Fibroblast of skin of abdomen (primary cell): ENCODE data around the gene MAPKAP1.

Experiments used
- DNase-seq: peaks from one replicate; pipeline ENCODE4 v3.0.0-alpha.2; 2013

The MAPKAP1 gene

DNA sequence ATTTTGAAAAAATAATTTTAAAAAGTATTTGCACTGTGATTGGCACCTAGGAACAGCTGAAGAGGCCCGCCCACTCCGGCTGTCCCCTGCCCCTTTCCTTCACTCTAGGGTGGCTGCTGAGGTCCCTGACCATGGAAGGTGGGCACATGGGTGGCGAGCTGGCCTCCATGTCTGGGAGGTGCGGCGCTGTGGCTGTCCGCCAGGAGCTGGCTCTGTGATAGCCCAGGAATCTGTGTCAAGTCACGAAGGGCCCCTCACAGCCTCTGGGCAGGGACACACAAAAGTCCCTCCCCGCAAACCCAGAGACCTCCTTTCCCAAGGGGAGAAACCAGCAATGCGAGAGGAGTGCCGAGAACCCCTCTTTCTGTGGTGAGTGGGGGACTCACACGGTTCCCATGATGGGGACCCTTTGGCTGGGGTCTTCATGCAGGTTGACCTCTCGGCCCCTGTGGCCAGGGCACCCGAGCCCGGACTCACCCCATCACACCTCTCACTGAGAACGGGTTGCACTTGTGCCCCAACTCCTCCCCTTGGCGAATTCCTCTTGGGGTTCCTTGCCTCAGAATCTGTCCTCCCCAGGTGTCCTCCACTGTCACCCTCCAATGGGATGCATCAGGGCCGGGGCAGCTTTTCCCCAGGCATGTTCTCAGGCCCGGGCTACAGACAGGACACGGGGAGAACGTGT lies 277.4 kb downstream of the MAPKAP1 start:
- DNase-seq = no peak

DNA sequence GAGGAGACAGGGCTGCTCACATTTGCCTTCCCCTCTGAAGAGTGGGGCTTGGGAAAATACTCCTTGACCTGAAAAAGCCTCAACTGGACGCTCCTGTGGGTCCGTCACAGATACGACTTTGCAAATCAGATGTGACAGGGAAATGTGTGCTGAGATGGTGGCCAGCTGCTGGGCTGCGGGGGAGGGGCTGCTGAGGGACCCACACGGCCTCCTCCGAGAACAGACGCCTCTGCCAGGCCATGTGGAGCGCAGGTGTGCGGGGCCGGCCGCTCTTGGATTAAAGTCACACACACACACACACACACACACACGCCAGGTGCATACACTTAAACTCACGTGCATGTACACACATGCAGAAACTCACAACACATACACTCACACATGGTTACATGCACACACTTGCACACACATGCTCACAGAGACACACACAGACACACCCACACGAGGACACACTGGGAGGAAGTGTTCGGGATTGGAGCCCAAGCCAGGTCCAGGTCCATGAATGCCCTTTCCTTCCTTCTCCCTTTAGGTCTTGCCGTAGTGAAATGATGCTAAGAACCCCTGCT lies 278.0 kb downstream of the MAPKAP1 start:
- DNase-seq = no peak

DNA sequence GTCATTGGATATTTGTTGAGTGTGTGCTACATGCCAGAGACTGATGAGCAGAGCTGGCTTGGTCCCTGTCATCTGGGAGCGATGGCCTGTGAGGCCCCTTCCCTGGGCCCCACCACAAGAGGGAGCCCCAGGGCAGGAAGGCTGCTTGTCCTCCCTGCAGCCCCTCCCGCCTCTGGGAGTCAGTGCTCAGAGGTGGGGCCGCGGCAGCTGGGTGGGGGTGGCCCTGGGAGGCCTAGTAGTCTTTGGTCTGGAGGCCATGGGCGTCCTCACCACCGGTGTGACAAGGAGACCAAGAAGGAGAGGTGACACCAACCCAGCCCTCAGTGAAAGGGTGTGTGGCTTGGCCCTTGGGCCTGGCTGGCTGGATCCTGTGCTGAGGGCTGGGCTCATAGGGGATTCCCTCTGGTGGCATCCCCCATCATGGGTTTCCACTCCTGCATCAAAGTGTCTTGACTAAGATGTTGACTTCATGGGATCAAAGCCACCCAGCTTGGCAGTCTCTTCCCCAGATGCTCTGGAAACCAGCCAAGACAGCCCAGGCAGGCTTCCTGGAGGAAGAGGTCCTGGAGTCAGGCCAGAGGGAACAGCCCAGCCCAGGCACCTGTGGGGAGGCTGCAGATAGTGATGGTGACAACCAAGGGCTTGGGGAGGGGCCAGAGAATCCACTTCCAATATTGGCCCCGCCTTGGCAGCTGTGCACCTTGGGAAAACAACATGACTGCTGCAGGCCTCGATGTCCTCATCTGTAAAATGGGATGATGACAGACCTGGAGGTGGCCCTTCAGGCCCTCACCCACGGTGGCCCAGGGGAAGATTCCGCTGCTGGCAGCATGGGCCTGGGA lies 278.7 kb downstream of the MAPKAP1 start:
- no peak for DNase-seq

DNA sequence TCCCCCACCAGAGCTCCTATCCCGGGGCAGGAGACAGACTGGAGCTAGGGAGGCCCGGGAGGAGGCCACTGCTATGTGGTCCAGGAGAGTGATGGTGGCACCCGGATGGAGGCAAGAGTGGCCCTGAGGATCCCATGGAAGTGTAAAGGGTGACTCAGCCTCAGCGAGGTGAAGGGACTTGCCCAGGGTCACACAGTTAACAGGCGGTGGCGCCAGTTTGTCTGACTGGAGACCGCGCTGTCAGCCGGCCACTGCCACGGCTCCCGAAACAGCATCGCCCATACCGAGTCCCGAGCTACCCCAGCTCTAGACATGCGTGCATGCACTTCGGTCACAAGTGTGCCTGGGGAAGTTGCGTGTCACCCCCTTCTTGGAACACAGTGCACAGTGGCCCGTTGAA lies 279.5 kb downstream of the MAPKAP1 start:
- DNase-seq = no peak

DNA sequence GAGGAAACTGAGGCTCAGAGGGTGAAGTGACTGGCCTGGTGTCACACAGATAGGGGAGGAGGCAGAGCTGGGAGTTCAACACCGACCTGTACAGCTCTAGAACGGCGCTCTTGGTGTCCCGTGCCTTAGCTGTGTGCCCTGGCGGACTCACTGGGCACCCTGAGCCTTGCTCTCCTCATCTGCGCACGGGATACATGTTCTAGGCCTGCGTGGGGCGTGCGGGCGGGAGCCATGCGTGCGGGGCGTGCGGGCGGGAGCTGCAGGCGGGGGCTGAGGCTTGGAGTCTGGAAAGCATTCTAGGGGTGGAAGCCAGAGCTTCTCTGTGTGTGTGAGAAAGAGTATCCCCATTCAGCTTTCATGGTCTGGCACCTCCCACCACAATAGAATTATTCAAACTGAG lies 280.1 kb downstream of the MAPKAP1 start:
- DNase-seq = no peak

DNA sequence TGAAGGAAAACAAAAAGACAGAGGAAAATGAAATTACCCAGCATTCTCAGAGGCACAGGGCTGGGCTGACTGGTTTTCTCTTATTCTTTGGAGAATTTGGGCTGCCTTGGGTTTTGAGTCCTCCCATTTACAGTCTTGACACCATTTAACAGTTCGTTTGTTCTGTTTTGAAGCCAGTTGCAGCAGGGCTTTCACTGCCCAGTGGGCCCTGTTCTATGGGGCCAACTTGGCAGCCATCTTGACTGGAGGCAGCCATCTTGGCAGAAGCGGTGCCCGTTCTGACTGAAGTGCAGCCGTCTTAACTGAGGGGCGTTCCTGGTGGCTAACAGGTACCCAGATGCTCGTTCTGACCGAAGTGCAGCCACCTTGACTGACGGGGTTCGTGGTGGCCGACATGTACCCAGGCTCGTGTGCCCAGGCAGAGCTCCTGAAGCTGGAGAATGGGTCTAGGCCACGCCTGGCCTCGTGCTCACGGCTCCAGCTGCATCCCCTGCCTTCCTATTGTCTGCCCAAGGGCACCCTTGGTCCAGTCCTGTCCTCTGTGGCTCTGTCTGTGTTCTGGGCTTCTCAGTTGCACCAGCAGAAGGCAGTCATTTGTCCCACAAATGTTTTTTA lies 281.0 kb downstream of the MAPKAP1 start:
- DNase-seq = no peak

DNA sequence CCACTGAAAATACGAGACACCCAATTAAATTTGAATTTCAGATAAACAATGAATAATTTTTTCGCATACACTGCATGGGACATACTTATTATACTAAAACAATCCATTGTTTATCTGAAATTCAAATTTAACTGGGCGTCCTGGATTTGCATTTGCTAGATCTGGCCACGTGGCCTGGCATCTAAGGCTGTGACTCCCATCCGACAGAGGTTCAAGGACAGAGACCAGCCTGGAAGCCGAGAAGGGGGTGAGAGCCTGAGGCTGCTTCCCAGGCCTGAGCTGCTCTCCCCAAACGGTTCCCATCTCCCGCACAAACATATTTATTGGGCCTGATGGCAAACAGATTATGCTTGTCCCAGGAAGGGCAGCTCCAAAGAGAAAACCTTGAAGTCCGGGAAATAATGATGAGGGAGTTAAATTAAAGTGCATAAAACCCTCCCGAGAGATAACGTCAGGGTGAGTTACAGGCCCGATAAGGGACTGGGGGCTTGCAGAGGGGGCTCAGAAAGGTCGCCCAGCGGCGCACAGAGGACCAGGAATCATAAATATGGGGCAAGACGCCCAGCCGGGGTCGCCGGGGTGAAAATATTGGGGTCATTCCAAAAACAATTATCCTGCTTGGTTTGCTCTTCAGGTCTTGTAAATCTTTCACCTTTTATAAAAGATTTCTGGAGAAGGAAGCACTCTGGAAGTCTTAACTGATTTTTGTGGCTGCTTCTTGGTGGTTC lies 281.7 kb downstream of the MAPKAP1 start:
- DNase-seq = no peak

DNA sequence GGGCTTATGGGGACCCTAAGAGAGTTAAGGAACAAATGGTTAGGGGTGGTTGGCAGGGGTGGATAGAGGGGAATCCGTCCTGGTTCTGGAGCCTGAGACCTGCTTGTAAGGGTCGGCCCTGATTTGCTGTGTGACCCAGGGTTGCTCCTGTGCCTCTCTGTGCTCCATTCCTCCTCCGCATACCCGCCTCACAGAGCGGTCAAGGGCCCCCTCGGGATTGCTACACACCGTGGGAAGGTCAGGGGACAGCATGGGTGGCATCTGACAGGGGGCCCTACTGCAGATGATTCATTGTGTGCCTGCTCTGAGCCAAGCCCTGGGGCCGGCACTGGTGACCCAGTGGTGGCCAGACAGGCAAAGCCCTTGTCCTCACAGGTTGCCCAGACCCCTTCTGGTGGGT lies 283.0 kb downstream of the MAPKAP1 start:
- DNase-seq = no peak

DNA sequence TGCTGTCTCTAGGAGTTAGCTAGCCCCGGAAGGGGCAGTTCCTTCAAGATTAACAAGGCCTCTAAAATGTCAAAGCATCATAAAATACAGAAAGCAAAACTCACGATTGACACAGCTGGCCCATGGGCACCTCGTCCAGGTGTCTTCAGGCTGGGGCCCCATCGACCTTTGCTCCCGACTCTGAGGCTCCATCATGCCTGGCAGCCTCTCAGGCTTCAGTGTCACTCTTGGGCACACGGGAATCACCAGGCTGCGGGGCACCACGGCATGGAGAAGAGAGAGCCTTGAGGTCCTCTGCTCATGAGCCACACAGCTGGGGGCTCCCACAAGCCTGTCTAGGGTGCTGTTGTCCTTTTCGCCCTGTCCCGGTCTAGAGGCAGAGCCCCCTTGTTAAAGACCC lies 284.2 kb downstream of the MAPKAP1 start:
- DNase-seq = no peak

DNA sequence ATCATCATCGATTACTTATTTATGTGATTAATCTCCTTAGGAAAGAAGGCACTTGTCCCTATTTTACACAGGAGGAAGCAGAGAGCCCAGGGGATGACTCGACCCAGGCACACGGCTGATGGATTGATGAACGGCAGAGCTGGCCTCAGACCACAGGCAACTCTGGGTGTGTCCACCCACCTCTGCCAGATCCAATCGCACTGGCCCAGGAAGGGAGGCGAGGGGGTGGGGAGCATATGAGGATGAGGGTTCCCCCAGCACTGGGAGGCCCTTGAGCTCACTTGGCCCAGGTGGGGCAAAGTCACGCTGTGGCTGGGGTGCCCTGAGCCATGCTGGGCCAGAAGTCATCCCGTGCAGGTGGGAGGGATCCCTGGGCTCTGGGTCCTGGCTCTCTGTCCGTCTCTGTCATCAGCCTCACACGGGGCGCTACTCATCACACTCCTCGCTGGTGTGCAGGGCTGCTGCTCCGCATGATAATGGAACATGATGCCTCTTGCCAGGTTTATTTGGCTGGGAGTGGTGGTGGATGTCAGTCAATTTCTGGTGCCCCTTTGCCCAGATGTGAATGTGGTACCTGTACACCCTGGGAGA lies 285.3 kb downstream of the MAPKAP1 start:
- no peak for DNase-seq

DNA sequence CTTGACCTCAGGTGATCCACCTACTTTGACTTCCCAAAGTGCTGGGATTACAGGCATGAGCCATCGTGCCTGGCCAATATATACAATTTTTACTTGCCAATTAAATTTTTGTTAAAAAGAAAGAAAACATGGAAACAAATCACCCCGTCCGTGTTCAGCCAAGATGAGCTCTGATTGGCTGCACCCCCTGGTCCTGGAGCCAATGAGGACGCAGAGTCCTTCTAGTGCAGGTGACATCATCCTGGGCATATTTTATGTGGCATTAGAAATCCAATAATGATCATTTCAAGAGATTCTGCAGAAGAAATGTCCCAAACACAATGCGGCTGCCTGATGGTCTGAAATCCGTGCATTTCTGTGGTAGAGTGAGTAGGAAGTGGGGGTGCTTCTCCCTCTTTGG lies 285.8 kb downstream of the MAPKAP1 start:
- DNase-seq = no peak

DNA sequence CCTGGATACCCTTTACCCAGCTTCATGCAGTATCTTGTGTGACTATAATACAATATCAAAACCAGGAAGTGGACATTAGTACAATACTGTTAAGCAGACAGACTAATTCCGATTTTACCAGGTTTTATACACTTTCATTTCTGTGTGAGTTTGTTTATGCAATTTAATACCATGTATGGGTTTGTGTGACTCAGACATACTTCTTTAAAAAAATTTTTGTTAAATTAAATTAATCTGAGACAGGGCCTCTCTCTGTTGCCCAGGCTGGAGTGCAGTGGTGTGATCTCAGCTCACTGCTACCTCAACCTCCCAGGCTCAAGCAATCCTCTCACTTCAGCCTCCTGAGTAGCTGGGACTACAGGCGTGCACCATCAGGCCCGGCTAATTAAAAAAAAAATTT lies 288.6 kb downstream of the MAPKAP1 start:
- DNase-seq = no peak

DNA sequence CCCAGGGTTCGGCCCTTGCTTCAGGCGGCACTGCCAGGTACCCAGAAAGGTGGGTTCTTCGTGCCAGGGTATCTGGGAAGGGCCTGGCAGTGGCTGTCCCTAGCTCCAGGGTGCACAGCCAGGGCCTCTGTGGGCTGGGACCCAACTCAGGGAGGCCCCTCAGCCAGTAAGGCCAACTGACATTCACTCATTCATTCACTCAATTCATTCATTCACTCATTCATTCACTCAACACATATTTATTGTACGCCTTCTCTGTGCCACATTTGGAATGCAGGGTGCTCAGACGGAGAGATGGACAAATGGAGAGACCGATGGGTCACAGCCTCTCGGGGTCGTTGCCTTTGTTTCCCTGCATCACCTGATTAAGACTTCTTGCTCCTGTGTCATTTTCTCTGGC lies 290.5 kb downstream of the MAPKAP1 start:
- no peak for DNase-seq

DNA sequence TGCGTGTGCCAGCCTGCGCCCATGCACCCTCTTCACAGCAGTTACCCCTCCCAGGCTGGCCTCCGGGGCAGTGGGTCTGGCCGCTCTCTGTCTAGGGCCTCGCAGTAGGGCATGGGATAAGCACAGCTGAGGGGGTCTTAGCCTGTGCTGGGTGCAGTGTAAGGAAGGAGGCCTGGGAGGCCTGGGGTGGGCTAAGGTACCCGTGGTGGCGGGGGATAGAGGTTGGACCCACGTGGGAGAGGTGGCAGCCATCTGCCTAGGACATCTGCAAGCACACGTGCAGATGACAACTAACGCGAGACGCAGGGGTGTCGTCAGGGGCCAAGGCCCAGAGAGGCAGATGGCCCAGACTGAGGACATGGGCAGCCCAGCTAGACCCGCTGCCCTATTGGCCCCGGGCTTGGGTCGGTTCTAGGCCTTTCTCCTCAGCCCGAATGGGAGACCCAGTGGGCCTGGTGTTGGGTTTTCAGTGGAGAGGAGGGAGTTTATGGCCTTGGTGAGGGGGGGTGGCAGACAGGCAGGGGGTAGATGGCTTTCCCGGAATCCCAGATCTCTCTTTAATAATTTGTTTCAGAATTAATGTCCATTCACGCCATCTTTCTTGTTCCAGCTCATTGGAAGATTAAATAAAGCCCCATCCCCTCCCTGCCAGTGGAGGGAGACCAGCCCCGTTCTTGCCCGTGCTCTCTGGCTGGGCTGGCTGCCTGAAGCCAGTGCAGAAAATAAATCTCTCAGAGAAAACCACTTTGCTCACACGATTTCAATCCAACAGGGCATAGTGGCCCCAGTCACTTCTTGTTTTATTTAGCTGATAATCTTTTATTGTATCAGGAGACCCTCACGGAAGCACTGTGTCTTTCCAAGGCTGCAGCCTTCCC lies 291.2 kb downstream of the MAPKAP1 start:
- DNase-seq = no peak

DNA sequence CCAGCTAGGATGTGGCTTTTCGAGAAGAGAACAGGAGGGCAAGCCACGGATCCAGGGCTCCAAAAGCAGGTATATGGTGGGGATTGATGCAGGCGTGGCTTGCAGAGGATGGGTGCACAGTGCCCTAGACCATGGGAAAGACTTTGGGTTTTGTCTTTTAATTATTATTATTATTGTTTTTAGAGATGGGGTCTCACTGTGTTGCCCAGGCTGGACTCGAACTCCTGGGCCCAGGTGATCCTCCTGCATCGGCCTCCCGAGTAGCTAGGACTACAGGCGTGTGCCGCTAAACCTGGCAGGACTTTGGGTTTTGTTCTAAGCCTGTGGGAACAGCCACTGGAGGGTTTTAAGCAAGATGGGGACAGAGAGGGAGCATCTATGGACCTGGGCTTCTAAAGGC lies 293.4 kb downstream of the MAPKAP1 start:
- DNase-seq = no peak

DNA sequence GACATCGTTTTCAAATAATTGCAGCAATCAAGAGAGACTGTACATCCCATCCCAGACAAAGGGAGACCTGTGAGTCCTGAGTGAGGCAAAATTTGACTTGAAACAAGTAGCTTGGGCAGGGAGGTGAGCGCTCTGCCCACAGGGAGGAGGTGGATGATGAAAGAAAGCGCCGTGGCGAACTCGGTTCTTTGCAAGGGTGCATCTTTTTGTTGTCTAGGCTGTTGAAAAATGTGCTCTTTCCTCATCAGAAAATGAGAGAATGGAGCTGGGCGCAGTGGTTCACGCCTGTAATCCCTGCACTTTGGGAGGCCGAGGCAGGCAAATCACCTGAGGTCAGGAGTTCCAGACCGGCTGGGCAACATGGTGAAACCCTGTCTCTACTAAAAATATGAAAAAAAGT lies 294.8 kb downstream of the MAPKAP1 start:
- DNase-seq = no peak

DNA sequence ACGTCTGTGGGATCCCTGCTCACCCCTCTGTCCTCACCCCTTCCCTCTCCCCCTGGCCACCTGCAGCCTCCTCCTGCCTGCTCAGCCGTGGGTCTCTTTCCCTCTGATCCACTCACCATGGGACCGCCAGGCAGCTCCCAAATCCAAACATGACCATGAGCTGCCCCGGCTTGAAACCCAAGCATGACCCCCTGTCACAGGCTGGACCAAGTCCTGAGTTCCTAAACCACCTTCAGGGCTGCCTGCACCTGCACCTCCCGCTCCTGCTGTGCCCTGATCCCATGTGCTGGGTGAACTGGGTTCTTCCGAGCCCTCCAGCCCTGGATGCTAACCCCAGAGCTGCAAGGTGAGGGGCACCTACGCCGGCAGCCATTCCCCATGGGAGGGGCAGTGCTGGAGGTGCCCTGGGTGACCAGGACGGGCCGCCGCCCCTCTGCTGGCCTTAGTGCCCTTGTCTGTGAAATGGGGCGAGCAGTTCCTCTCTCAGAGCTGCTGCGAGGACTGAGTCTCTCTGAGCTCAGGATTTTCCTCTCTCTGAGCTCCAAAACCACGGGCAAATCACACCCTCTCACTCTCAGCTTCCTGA lies 295.7 kb downstream of the MAPKAP1 start:
- no peak for DNase-seq

DNA sequence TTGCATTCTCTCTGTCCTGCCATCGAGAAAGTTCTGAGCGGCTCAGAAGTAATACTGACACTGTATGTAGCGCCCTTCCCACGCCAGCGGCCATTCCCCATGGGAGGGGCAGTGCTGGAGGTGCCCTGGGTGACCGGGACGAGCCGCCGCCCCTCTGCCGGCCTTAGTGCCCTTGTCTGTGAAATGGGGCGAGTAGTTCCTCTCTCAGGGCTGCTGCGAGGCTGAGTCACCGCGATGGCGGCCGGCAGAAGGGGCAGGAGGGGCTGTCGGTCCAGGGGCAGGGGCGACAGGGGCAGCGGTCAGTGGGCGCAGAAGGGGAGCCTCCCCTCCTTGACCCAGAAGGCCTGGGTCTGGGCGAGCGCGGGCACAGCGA lies 296.5 kb downstream of the MAPKAP1 start:
- DNase-seq = no peak

DNA sequence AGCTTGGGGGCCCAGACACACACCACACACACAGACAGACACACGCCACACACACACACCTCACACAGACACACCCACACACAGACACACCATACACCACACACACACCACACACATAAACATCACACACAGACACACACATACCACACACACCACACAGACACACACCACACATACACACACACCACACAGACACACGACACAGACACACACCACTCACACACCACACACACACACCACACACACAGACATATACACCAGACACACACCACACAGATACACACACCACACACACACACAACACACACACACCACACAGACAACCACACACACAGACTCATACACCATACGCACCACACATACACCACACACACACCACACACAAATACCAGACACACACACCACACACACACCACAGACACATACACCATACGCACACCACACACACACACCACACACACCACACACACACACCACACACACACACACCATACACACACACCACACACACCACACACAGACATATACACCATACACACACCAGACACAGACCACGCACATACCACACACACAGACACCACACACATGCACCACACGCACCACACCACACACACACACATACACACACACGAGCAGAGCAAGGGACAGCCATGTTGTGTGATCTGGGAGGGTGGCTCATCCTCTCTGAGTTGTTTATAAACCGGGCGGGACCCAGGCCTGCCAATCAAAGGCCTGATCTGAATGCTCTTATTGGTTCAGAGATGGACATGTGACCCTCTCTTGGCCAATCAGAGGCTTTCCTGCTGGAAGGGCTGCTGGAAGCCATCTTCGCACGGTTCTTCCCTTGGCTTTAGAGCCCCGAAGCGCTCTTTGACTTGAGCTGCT lies 297.1 kb downstream of the MAPKAP1 start:
- peak; percentile 52 for DNase-seq

DNA sequence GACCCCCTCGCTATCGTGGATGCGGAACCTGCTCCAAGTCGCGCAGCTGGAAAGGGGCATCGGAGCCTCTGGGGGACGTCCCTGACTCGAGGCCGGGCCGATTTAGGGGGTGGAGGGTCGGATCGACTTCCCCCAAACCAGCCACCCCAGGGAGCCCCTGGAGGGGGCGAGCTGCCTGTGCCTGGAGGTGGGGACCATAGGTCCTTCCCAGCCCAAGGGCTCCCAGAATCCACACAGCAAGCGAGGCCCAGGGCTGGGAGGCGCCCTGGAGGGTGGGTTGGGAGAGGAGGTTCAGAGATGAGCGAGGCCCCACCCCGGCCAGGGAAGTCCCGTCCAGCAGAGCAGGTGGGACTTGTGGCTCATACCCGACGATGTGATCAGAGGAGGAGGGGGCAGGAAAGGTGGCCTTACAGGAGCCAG lies 297.8 kb downstream of the MAPKAP1 start:
- no peak for DNase-seq
